A673 (cell line): ENCODE measurements around the gene UBIAD1. TPM values are rescaled to one million over a fixed set of nuclear protein-coding genes. Genes with fewer than 3 reads are reported as not detected.

ENCODE experiments used
- BruUV-seq: library from RNA; stranded (reverse); fragments of 400-500 nt; replicated peaks from 2 replicates; lab custom pipeline; 2021; lab: Mats Ljungman, UMichigan
- CTCF ChIA-PET: fragments of 300-600 bp; sonication (Branson Sonifier 250); formaldehyde crosslinking; loops from one replicate; lab custom pipeline; 2022; ENCODE audit warnings: antibody characterized with exemption; lab: Charles Lee
- POLR2A ChIA-PET: fragments of 300-600 bp; sonication (Branson Sonifier 250); formaldehyde crosslinking; loops from one replicate; lab custom pipeline; 2022; ENCODE audit warnings: antibody characterized with exemption; ENCODE audit not compliant: low non-redundant PET; lab: Charles Lee
- DNase-seq: peaks from one replicate; pipeline ENCODE4 v3.0.0-alpha.2; 2015; ENCODE audit warnings: low spot score
- H3K27ac ChIP-seq: fragments of 200-600 bp; sonication (generic); 2 replicates; pipeline ENCODE4 v1.5.1; 2016; ENCODE audit warnings: mixed run types, low read depth, mild to moderate bottlenecking, mixed read lengths, antibody characterized with exemption, low read length; ENCODE audit not compliant: poor library complexity, severe bottlenecking
- H3K27me3 ChIP-seq: fragments of 200-600 bp; sonication (generic); replicated peaks from 2 replicates; pipeline ENCODE4 v1.6.1; 2017; ENCODE audit warnings: mixed run types, low read depth, mild to moderate bottlenecking, mixed read lengths, antibody characterized with exemption, low read length; ENCODE audit not compliant: insufficient read depth, poor library complexity
- H3K36me3 ChIP-seq: fragments of 200-600 bp; sonication (generic); 2 replicates; pipeline ENCODE4 v1.6.1; 2016; ENCODE audit warnings: mixed run types, mild to moderate bottlenecking, mixed read lengths, antibody characterized with exemption, low read length; ENCODE audit not compliant: insufficient read depth, poor library complexity, severe bottlenecking
- H3K4me1 ChIP-seq: fragments of 200-600 bp; sonication (generic); 2 replicates; pipeline ENCODE4 v1.6.1; 2017; ENCODE audit warnings: mixed run types, mild to moderate bottlenecking, mixed read lengths, antibody characterized with exemption, low read length; ENCODE audit not compliant: insufficient read depth, poor library complexity, severe bottlenecking
- H3K4me3 ChIP-seq: fragments of 200-600 bp; sonication (generic); 2 replicates; pipeline ENCODE4 v1.5.1; 2016; ENCODE audit warnings: low read depth, mixed run types, mild to moderate bottlenecking, mixed read lengths, low read length; ENCODE audit not compliant: poor library complexity, severe bottlenecking
- H3K9me3 ChIP-seq: fragments of 200-600 bp; sonication (generic); 2 replicates; pipeline ENCODE4 v1.6.1; 2016; ENCODE audit warnings: mixed run types, low read depth, mild to moderate bottlenecking, mixed read lengths, antibody characterized with exemption, low read length; ENCODE audit not compliant: poor library complexity, severe bottlenecking
- EZH2 ChIP-seq: fragments of 200-600 bp; sonication (generic); IDR thresholded peaks from 2 replicates; pipeline ENCODE4 v1.6.1; 2017; ENCODE audit warnings: borderline replicate concordance, low read depth, mild to moderate bottlenecking, mixed read lengths, antibody characterized with exemption, low read length; ENCODE audit not compliant: poor library complexity, severe bottlenecking
- intact Hi-C: fragments of 100-400 bp; cut with micrococcal nuclease; formaldehyde crosslinking; loops from one replicate; pipeline ENCODE4 v1.10.0; 2022; ENCODE audit not compliant: unreplicated experiment
- total RNA-seq: library from RNA; stranded (reverse); gene quantifications from 2 replicates; pipeline ENCODE4 v1.2.3, GENCODE V29; 2021
- TF ChIP-seq, protein P1 (sequence below): fragments of 300-800, 200-600 bp; sonication (generic); conservative IDR thresholded peaks from 2 replicates; pipeline ENCODE4 v1.5.1; 2017; ENCODE audit warnings: low read depth, mild to moderate bottlenecking, antibody characterized with exemption, low read length, moderate library complexity, mixed read lengths

UBIAD1 gene
- total RNA-seq, 1 experiment from 2014 or later, result 19.6 TPM

DNA sequence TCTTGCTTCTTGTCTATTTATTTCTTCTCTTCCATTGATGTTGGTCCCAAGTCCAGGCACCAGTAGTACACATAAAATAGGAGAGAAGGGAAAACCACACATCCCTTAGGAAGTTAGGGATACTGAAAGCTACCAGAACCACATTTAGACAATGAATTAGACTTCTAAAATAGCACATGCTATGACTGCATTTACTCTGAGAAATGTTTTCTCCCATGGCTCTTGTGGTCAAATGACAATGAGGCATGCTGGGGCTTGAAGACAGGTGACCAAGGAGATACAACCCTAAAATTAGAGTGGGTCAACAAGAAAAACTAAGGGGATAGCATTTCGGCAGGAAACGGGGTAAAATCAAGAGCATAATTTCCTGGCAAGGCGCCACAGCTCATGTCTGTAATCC is 27.8 kb upstream of the UBIAD1 start:
- Histone ChIP-seq H3K4me3 (no peak overlapping the region), H3K27ac (no peak overlapping the region), H3K4me1 (no peaks in the 10 kb centered on the region), H3K36me3 (peaks cover 46% of the 10 kb centered on the region), H3K27me3 (no peaks in the 10 kb centered on the region), H3K9me3 (no peaks in the 10 kb centered on the region)
- TF ChIP-seq EZH2, result no peak
- TF ChIP-seq, protein P1, sequence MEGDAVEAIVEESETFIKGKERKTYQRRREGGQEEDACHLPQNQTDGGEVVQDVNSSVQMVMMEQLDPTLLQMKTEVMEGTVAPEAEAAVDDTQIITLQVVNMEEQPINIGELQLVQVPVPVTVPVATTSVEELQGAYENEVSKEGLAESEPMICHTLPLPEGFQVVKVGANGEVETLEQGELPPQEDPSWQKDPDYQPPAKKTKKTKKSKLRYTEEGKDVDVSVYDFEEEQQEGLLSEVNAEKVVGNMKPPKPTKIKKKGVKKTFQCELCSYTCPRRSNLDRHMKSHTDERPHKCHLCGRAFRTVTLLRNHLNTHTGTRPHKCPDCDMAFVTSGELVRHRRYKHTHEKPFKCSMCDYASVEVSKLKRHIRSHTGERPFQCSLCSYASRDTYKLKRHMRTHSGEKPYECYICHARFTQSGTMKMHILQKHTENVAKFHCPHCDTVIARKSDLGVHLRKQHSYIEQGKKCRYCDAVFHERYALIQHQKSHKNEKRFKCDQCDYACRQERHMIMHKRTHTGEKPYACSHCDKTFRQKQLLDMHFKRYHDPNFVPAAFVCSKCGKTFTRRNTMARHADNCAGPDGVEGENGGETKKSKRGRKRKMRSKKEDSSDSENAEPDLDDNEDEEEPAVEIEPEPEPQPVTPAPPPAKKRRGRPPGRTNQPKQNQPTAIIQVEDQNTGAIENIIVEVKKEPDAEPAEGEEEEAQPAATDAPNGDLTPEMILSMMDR, result no peak
- intact Hi-C loops, result no loop called here
- DNase-seq, result no peak
- CTCF ChIA-PET, result no interaction called here
- no TSS peak for BruUV-seq
- POLR2A ChIA-PET, result no interaction called here

DNA sequence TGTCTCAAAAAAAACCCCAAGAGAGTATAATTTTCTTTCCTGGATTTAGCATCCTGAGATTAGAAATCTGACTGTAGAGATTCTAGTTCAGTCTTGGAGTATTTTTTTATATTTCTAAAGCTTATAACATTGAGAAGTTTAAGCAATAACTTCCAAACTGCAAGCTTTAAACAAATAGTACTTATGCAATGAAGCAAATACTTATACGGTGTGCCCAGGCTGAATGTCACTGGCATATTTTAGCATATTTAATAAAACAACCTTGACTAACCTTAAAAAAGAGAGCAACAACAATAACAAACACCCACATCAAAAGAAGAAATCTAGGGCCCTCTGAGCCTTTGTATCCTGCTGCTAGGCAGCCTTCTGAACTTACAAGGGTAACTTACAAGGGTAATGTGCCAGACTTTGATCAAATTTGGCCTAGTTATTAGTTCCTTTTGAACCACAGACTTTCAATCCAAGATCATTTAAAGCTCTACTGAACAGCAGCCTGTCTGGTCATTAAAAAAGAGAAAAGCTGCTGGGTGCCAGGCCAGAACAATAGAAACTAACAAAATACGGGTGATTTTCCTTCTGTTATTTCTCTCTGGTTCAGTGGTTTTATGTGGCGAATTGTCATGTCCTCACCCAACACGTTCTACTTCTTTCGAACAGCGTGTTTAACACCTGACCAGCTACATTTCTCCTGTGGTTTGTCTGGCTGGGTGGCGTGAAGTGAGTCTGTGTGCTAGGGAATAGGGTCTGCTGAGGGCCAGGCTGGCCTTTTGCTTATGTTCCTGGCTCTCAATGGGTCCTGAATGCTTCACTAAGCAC is 26.9 kb upstream of the UBIAD1 start:
- no peaks in the 10 kb centered on the region for H3K9me3 ChIP-seq
- ChIA-PET CTCF (no interaction called here), POLR2A (no interaction called here)
- no peaks in the 10 kb centered on the region for H3K4me1 ChIP-seq
- BruUV-seq, result no TSS peak
- TF ChIP-seq, protein P1, result no peak
- no peak for TF ChIP-seq EZH2
- intact Hi-C loops, result no loop called here
- H3K4me3 ChIP-seq, result no peak overlapping the region
- no peak for DNase-seq
- peaks cover 37% of the 10 kb centered on the region for H3K36me3 ChIP-seq
- H3K27me3 ChIP-seq, result no peaks in the 10 kb centered on the region
- H3K27ac ChIP-seq, result no peak overlapping the region

DNA sequence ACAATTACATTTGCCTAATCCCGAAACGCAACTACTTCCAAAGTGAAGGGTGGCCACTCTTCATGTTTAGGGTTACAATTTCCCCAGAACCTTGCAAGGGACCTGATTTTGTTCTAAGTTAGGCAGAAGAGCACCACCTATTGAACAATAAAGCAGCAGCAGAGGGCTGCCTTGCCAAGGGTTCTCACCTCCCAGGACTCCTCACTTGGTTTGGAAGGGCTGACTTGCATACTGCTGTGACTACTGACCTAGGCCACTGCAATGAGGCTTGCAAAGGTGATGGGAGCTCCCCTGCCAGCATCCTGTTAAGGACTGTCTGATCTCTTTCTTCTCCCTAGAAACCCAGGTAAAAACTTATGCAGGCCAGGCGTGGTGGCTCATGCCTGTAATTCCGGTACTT is 24.8 kb upstream of the UBIAD1 start:
- intact Hi-C loops, result no loop called here
- ChIA-PET POLR2A (no interaction called here), CTCF (no interaction called here)
- no peaks in the 10 kb centered on the region for H3K9me3 ChIP-seq
- TF ChIP-seq, protein P1, result no peak
- no peak for TF ChIP-seq EZH2
- no peak for DNase-seq
- no peaks in the 10 kb centered on the region for H3K27me3 ChIP-seq
- H3K36me3 ChIP-seq, result peaks cover 40% of the 10 kb centered on the region
- BruUV-seq, result no TSS peak
- H3K4me3 ChIP-seq, result no peak overlapping the region
- no peak overlapping the region for H3K27ac ChIP-seq
- no peaks in the 10 kb centered on the region for H3K4me1 ChIP-seq
